A673 (cell line): Measurements from ENCODE around the gene ENOX1. TPM values are rescaled to one million over a fixed set of nuclear protein-coding genes. Genes with fewer than 3 reads are reported as not detected.
A peak's percentile ranks its signal among the peaks of the same experiment; 100 is the strongest.

Experiments used
- BruUV-seq: library from RNA; stranded (reverse); fragments of 400-500 nt; replicated peaks from 2 replicates; lab custom pipeline; 2021; lab: Mats Ljungman, UMichigan
- CTCF ChIA-PET: fragments of 300-600 bp; sonication (Branson Sonifier 250); formaldehyde crosslinking; loops from one replicate; lab custom pipeline; 2022; ENCODE audit warnings: antibody characterized with exemption; lab: Charles Lee
- POLR2A ChIA-PET: fragments of 300-600 bp; sonication (Branson Sonifier 250); formaldehyde crosslinking; loops from one replicate; lab custom pipeline; 2022; ENCODE audit warnings: antibody characterized with exemption; ENCODE audit not compliant: low non-redundant PET; lab: Charles Lee
- DNase-seq: peaks from one replicate; pipeline ENCODE4 v3.0.0-alpha.2; 2015; ENCODE audit warnings: low spot score
- H3K27ac ChIP-seq: fragments of 200-600 bp; sonication (generic); 2 replicates; pipeline ENCODE4 v1.5.1; 2016; ENCODE audit warnings: mixed run types, low read depth, mild to moderate bottlenecking, mixed read lengths, antibody characterized with exemption, low read length; ENCODE audit not compliant: poor library complexity, severe bottlenecking
- H3K27me3 ChIP-seq: fragments of 200-600 bp; sonication (generic); replicated peaks from 2 replicates; pipeline ENCODE4 v1.6.1; 2017; ENCODE audit warnings: mixed run types, low read depth, mild to moderate bottlenecking, mixed read lengths, antibody characterized with exemption, low read length; ENCODE audit not compliant: insufficient read depth, poor library complexity
- H3K36me3 ChIP-seq: fragments of 200-600 bp; sonication (generic); 2 replicates; pipeline ENCODE4 v1.6.1; 2016; ENCODE audit warnings: mixed run types, mild to moderate bottlenecking, mixed read lengths, antibody characterized with exemption, low read length; ENCODE audit not compliant: insufficient read depth, poor library complexity, severe bottlenecking
- H3K4me1 ChIP-seq: fragments of 200-600 bp; sonication (generic); 2 replicates; pipeline ENCODE4 v1.6.1; 2017; ENCODE audit warnings: mixed run types, mild to moderate bottlenecking, mixed read lengths, antibody characterized with exemption, low read length; ENCODE audit not compliant: insufficient read depth, poor library complexity, severe bottlenecking
- H3K4me3 ChIP-seq: fragments of 200-600 bp; sonication (generic); 2 replicates; pipeline ENCODE4 v1.5.1; 2016; ENCODE audit warnings: low read depth, mixed run types, mild to moderate bottlenecking, mixed read lengths, low read length; ENCODE audit not compliant: poor library complexity, severe bottlenecking
- H3K9me3 ChIP-seq: fragments of 200-600 bp; sonication (generic); 2 replicates; pipeline ENCODE4 v1.6.1; 2016; ENCODE audit warnings: mixed run types, low read depth, mild to moderate bottlenecking, mixed read lengths, antibody characterized with exemption, low read length; ENCODE audit not compliant: poor library complexity, severe bottlenecking
- CTCF ChIP-seq: fragments of 300-800, 200-600 bp; sonication (generic); conservative IDR thresholded peaks from 2 replicates; pipeline ENCODE4 v1.5.1; 2017; ENCODE audit warnings: low read depth, mild to moderate bottlenecking, antibody characterized with exemption, low read length, moderate library complexity, mixed read lengths
- EZH2 ChIP-seq: fragments of 200-600 bp; sonication (generic); IDR thresholded peaks from 2 replicates; pipeline ENCODE4 v1.6.1; 2017; ENCODE audit warnings: borderline replicate concordance, low read depth, mild to moderate bottlenecking, mixed read lengths, antibody characterized with exemption, low read length; ENCODE audit not compliant: poor library complexity, severe bottlenecking
- intact Hi-C: fragments of 100-400 bp; cut with micrococcal nuclease; formaldehyde crosslinking; loops from one replicate; pipeline ENCODE4 v1.10.0; 2022; ENCODE audit not compliant: unreplicated experiment
- total RNA-seq: library from RNA; stranded (reverse); gene quantifications from 2 replicates; pipeline ENCODE4 v1.2.3, GENCODE V29; 2021

ENOX1 gene
- total RNA-seq, 1 experiment from 2014 or later: 4.4 TPM

GRCh38 chr13:43785650-43786471 lies 911 bp downstream of the ENOX1 start:
- POLR2A ChIA-PET: no interaction called here

GRCh38 chr13:43785261-43785649 lies 1.5 kb downstream of the ENOX1 start:
- H3K4me1 ChIP-seq: peaks cover 4% of the 10 kb centered on the region
- ChIA-PET CTCF (no interaction called here), POLR2A (no interaction called here)
- no peaks in the 10 kb centered on the region for H3K27me3 ChIP-seq
- TF ChIP-seq EZH2 (no peak), CTCF (no peak)
- no TSS peak for BruUV-seq
- no peaks in the 10 kb centered on the region for H3K36me3 ChIP-seq
- no peaks in the 10 kb centered on the region for H3K9me3 ChIP-seq
- H3K4me3 ChIP-seq: peak overlapping the region; percentile 68
- DNase-seq: no peak
- no peak overlapping the region for H3K27ac ChIP-seq
- intact Hi-C loops: loop anchor here (5.0 kb wide), 1 partner anchor 483 kb away; no protein-coding TSS in a partner anchor

More at GRCh38 chr13:43785650-43786471, 911 bp downstream of the ENOX1 start:
- H3K36me3 ChIP-seq: no peaks in the 10 kb centered on the region
- BruUV-seq: no TSS peak
- TF ChIP-seq EZH2 (no peak), CTCF (no peak)
- CTCF ChIA-PET: interaction anchor here (1.0 kb wide), 1 partner anchor 485 kb away, joined by 3 read pairs; no protein-coding TSS in a partner anchor
- DNase-seq: peak; percentile 73
- H3K27me3 ChIP-seq: no peaks in the 10 kb centered on the region
- H3K4me3 ChIP-seq: peak overlapping the region; percentile 68
- intact Hi-C loops: loop anchor here (5.0 kb wide), 1 partner anchor 484 kb away; no protein-coding TSS in a partner anchor
- H3K9me3 ChIP-seq: no peaks in the 10 kb centered on the region
- H3K27ac ChIP-seq: no peak overlapping the region
- peaks cover 4% of the 10 kb centered on the region for H3K4me1 ChIP-seq

- no peak overlapping the region for H3K27ac ChIP-seq
- intact Hi-C loops: no loop called here
- no peak overlapping the region for H3K4me3 ChIP-seq
- H3K4me1 ChIP-seq: peaks cover 4% of the 10 kb centered on the region
- POLR2A ChIA-PET: no interaction called here
- no peak for DNase-seq
- CTCF ChIA-PET: no interaction called here
- H3K9me3 ChIP-seq: no peaks in the 10 kb centered on the region
- BruUV-seq: no TSS peak
- no peaks in the 10 kb centered on the region for H3K36me3 ChIP-seq
- TF ChIP-seq CTCF: no peak
- TF ChIP-seq EZH2: no peak
- no peaks in the 10 kb centered on the region for H3K27me3 ChIP-seq
Measured at GRCh38 chr13:43784496-43784895, 2.3 kb downstream of the ENOX1 start.
